ENCODE measurements around the gene ANTXRL.
"Not testable (repeated sequence)": the region's sequence is repeated elsewhere in the genome, so short reads cannot be mapped to it uniquely, and the experiment has no call there.

ANTXRL gene

DNA sequence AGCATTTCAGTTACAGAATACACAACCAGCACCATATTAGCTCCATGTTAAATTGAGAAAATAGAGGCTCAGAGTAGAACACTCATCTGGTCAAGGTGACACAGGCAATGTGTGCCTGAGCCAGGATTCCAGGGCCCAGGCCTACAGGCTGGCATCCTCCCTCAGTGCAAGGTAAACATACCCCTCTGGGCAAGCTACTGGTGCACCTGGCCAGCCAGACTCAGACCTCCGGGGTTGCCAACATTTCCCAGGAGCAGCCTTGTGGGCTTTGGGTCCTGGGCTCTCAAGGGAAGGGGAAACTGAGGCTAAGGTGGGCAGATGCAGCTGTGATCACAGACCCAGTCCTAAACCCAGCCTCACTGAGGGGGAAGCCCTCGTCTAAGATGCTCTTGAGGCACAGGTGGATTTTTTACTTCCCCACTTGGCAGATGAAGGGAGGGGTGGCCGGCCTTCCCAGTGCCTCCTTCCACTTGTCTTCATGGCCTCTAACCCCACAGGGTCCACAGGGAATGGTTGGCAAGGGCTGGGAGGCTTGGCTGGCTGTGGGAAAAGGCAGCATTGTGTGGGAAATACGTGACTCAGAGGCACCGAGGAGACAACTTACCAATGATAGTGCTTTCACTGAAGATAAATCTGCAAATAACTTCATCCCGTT, 23.8 kb upstream of the ANTXRL start:
- H2AK5ac ChIP-seq (ENCODE audit: low read length); H3K79me1 ChIP-seq (ENCODE audit: low read length); H3K9ac ChIP-seq (ENCODE audit: low read length); H2BK5ac ChIP-seq (ENCODE audit: low read depth, low read length, poor library complexity); H4K12ac ChIP-seq (ENCODE audit: low read depth, low read length); H3K4me2 ChIP-seq (ENCODE audit: low read length); H2BK120ac ChIP-seq (ENCODE audit: insufficient read depth, low read length, poor library complexity); H3K27ac ChIP-seq (ENCODE audit: low read depth, low read length); H3K23ac ChIP-seq (ENCODE audit: low read length); H2AFZ ChIP-seq (ENCODE audit: insufficient read depth, low read length, poor library complexity); H4K91ac ChIP-seq (ENCODE audit: low read depth, low read length); H3K27me3 ChIP-seq (ENCODE audit: insufficient read depth, low read length); H4K8ac ChIP-seq (ENCODE audit: low read depth, low read length); H3K4me1 ChIP-seq (ENCODE audit: control insufficient read depth in 1 of 2, insufficient read depth in 2 of 2, low read length in 2 of 2); H3K18ac ChIP-seq (ENCODE audit: low read length); H3K36me3 ChIP-seq (ENCODE audit: control insufficient read depth in 1 of 2, insufficient read depth in 2 of 2, low read length in 2 of 2); H3K9me3 ChIP-seq (ENCODE audit: insufficient read depth, low read depth, low read length); H3K79me2 ChIP-seq (ENCODE audit: control insufficient read depth, insufficient read depth, low read length, poor library complexity); H2BK12ac ChIP-seq (ENCODE audit: low read length); H3K4me3 ChIP-seq (ENCODE audit: low read depth, low read length); DNase-seq; H3K4ac ChIP-seq (ENCODE audit: low read depth, low read length); H3K14ac ChIP-seq (ENCODE audit: low read length): not testable (repeated sequence)
- WGBS (ENCODE audit: extremely low coverage, insufficient coverage, insufficient read length), result no CpG with 5 or more reads among the region's 6 CpGs

DNA sequence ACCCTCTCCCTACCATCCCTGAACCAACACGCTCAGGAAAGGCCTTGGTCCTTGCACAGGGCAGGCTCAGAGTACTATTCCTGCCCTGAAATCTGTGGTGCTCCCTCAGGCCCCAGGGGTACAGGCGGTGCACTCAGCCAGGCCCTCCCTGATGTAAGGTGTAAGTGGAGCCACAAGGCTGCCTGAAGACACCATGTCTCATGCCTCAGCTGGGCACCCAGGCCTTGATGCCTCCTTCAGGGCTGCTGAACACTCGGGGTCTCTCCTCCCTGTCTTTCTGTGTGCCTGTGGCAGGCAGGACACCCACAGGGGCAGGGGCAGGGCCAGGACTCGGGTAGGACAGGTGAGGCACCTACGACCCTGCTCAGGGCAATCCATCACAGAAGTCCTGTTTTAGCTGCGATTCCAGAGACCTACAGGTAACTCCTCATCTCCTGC, 22.9 kb upstream of the ANTXRL start:
- H2BK120ac ChIP-seq (ENCODE audit: insufficient read depth, low read length, poor library complexity), result no peak overlapping the region
- H3K9me3 ChIP-seq (ENCODE audit: insufficient read depth, low read depth, low read length), result peaks cover 4% of the 10 kb centered on the region
- no CpG with 5 or more reads among the region's 6 CpGs for WGBS (ENCODE audit: extremely low coverage, insufficient coverage, insufficient read length)

DNA sequence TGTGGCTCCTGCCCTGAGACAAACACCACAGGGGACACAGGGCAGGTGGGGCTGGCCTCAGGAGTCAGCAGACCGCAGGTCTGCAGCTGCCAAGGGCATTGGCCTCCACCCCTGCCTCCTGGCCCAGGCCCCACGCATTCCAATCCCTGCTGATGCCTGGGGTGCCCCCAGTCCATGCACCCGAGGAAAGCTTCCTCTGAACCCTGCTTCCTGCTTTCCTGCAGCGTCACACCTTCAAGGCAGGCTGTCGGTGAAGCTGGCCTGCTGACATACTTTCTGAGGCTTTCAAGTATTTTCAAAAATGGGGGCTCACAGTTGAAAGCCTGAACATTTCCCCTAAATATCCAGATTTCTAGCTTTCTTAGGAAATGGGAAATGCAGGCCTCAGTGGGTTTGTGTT, 22.5 kb upstream of the ANTXRL start:
- no peaks in the 10 kb centered on the region for H3K79me2 ChIP-seq (ENCODE audit: control insufficient read depth, insufficient read depth, low read length, poor library complexity)
- no peak overlapping the region for H3K9ac ChIP-seq (ENCODE audit: low read length)
- H3K27me3 ChIP-seq (ENCODE audit: insufficient read depth, low read length), result no peaks in the 10 kb centered on the region
- no peak overlapping the region for H3K4me3 ChIP-seq (ENCODE audit: low read depth, low read length)
- no peak for DNase-seq
- H3K27ac ChIP-seq (ENCODE audit: low read depth, low read length), result no peak overlapping the region
- no peaks in the 10 kb centered on the region for H3K36me3 ChIP-seq (ENCODE audit: control insufficient read depth in 1 of 2, insufficient read depth in 2 of 2, low read length in 2 of 2)
- no peak overlapping the region for H3K4me2 ChIP-seq (ENCODE audit: low read length)
- no peaks in the 10 kb centered on the region for H3K79me1 ChIP-seq (ENCODE audit: low read length)
- H3K23ac ChIP-seq (ENCODE audit: low read length), result no peak overlapping the region
- H2BK120ac ChIP-seq (ENCODE audit: insufficient read depth, low read length, poor library complexity), result no peak overlapping the region
- no peak overlapping the region for H3K14ac ChIP-seq (ENCODE audit: low read length)
- H2BK5ac ChIP-seq (ENCODE audit: low read depth, low read length, poor library complexity), result no peak overlapping the region
- H3K18ac ChIP-seq (ENCODE audit: low read length), result no peak overlapping the region
- no peak overlapping the region for H2BK12ac ChIP-seq (ENCODE audit: low read length)
- H2AFZ ChIP-seq (ENCODE audit: insufficient read depth, low read length, poor library complexity), result no peak overlapping the region
- WGBS (ENCODE audit: extremely low coverage, insufficient coverage, insufficient read length), result no CpG with 5 or more reads among the region's 5 CpGs
- no peak overlapping the region for H3K4ac ChIP-seq (ENCODE audit: low read depth, low read length)
- H4K91ac ChIP-seq (ENCODE audit: low read depth, low read length), result no peak overlapping the region
- H3K9me3 ChIP-seq (ENCODE audit: insufficient read depth, low read depth, low read length), result peaks cover 4% of the 10 kb centered on the region
- H4K12ac ChIP-seq (ENCODE audit: low read depth, low read length), result no peak overlapping the region
- no peaks in the 10 kb centered on the region for H3K4me1 ChIP-seq (ENCODE audit: control insufficient read depth in 1 of 2, insufficient read depth in 2 of 2, low read length in 2 of 2)
- H4K8ac ChIP-seq (ENCODE audit: low read depth, low read length), result no peak overlapping the region
- H2AK5ac ChIP-seq (ENCODE audit: low read length), result no peak overlapping the region

More for the DNA sequence above, 22.9 kb upstream of the ANTXRL start:
- no peak for DNase-seq
- Histone ChIP-seq H4K91ac (ENCODE audit: low read depth, low read length) (no peak overlapping the region), H3K23ac (ENCODE audit: low read length) (no peak overlapping the region), H3K79me2 (ENCODE audit: control insufficient read depth, insufficient read depth, low read length, poor library complexity) (no peaks in the 10 kb centered on the region), H2BK12ac (ENCODE audit: low read length) (no peak overlapping the region), H3K18ac (ENCODE audit: low read length) (no peak overlapping the region), H3K4me1 (ENCODE audit: control insufficient read depth in 1 of 2, insufficient read depth in 2 of 2, low read length in 2 of 2) (no peaks in the 10 kb centered on the region), H4K8ac (ENCODE audit: low read depth, low read length) (no peak overlapping the region), H3K27me3 (ENCODE audit: insufficient read depth, low read length) (no peaks in the 10 kb centered on the region), H3K4ac (ENCODE audit: low read depth, low read length) (no peak overlapping the region), H3K27ac (ENCODE audit: low read depth, low read length) (no peak overlapping the region), H4K12ac (ENCODE audit: low read depth, low read length) (no peak overlapping the region), H3K4me2 (ENCODE audit: low read length) (no peak overlapping the region), H3K14ac (ENCODE audit: low read length) (no peak overlapping the region), H2AK5ac (ENCODE audit: low read length) (no peak overlapping the region), H3K4me3 (ENCODE audit: low read depth, low read length) (no peak overlapping the region), H3K9ac (ENCODE audit: low read length) (no peak overlapping the region), H2BK5ac (ENCODE audit: low read depth, low read length, poor library complexity) (no peak overlapping the region), H2AFZ (ENCODE audit: insufficient read depth, low read length, poor library complexity) (no peak overlapping the region), H3K79me1 (ENCODE audit: low read length) (no peaks in the 10 kb centered on the region), H3K36me3 (ENCODE audit: control insufficient read depth in 1 of 2, insufficient read depth in 2 of 2, low read length in 2 of 2) (no peaks in the 10 kb centered on the region)

DNA sequence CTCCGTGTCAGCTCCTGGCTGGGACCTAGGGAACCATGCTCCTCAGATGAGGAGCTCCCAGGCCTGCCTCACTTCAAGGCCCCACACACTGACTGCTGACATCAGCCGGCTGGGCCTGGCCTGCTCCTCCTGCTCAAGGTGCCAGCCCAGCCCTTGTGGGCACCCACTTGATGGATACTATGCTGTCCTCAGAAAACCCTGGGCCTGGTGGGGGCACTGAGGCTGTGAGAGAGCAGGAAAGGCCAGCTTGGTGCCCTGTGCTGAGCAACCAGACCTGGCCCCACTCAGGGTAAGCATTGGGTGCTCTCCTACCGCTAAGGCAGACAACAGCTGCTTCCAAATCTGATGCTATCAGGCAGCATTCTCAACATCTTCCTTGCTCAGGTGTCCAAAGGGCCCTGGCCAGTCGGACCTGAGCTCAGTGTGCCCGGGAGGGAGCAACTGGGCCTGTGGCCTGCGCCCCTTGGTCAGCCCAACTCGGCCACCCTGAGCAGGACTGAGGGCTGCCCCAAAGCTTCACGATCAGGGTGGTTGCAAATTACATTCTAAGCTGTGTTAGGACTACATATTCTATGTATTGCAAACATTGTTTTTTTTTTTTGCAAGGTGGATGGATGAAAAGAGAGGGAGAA, 21.9 kb upstream of the ANTXRL start:
- Histone ChIP-seq H3K79me1 (ENCODE audit: low read length) (no peaks in the 10 kb centered on the region), H2AK5ac (ENCODE audit: low read length) (no peak overlapping the region), H4K91ac (ENCODE audit: low read depth, low read length) (no peak overlapping the region), H2BK5ac (ENCODE audit: low read depth, low read length, poor library complexity) (no peak overlapping the region), H3K4me2 (ENCODE audit: low read length) (no peak overlapping the region), H2AFZ (ENCODE audit: insufficient read depth, low read length, poor library complexity) (no peak overlapping the region), H3K36me3 (ENCODE audit: control insufficient read depth in 1 of 2, insufficient read depth in 2 of 2, low read length in 2 of 2) (no peaks in the 10 kb centered on the region), H3K9ac (ENCODE audit: low read length) (no peak overlapping the region), H3K23ac (ENCODE audit: low read length) (no peak overlapping the region), H4K8ac (ENCODE audit: low read depth, low read length) (no peak overlapping the region), H4K12ac (ENCODE audit: low read depth, low read length) (no peak overlapping the region), H2BK120ac (ENCODE audit: insufficient read depth, low read length, poor library complexity) (no peak overlapping the region), H3K27ac (ENCODE audit: low read depth, low read length) (no peak overlapping the region), H3K4me3 (ENCODE audit: low read depth, low read length) (no peak overlapping the region), H3K18ac (ENCODE audit: low read length) (no peak overlapping the region), H3K4me1 (ENCODE audit: control insufficient read depth in 1 of 2, insufficient read depth in 2 of 2, low read length in 2 of 2) (peaks cover 4% of the 10 kb centered on the region in 2 experiments), H3K14ac (ENCODE audit: low read length) (no peak overlapping the region), H3K9me3 (ENCODE audit: insufficient read depth, low read depth, low read length) (peaks cover 4% of the 10 kb centered on the region), H3K4ac (ENCODE audit: low read depth, low read length) (no peak overlapping the region), H3K27me3 (ENCODE audit: insufficient read depth, low read length) (no peaks in the 10 kb centered on the region), H3K79me2 (ENCODE audit: control insufficient read depth, insufficient read depth, low read length, poor library complexity) (no peaks in the 10 kb centered on the region), H2BK12ac (ENCODE audit: low read length) (no peak overlapping the region)
- DNase-seq, result no peak
- WGBS (ENCODE audit: extremely low coverage, insufficient coverage, insufficient read length), result no CpG with 5 or more reads among the region's 8 CpGs

Measured in trophoblast cell (in vitro differentiated cells and primary cell).